ENCODE results near the gene TRPM3. TPM values are rescaled to one million over a fixed set of nuclear protein-coding genes. Genes with fewer than 3 reads are reported as not detected.

Gene TRPM3
- total RNA-seq, 2 experiments from 2014 or later: not detected

DNA sequence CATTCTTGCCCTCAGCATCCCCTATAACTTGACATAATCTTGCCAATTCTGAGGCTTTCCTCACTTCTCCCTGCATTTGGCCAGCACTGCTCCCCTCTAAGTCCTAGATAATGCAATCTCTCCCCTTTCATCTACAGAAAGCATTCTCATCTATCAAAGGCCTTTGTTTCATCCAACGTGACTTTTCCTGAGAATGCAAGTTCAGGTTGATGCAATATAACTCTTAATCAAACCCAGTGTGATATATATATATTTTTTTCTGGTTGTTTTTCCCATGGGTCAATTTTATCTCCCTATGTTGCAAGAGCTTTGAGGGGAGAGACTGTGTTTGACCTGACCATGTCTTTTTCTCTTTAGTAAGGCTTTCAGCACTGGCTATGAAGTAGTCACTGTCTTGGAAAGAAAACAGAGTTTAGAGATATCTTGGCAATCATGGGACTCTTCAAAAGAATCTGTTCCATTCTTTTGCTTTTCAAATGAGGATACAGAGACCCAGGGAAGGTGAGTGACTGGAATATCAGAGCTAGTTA is 268.6 kb downstream of the TRPM3 start:
- POLR2A ChIA-PET: no interaction called here
- CTCF ChIA-PET: interaction anchor here (0.6 kb wide), 1 partner anchor 113 kb away, joined by 4 read pairs; no protein-coding TSS in a partner anchor

DNA sequence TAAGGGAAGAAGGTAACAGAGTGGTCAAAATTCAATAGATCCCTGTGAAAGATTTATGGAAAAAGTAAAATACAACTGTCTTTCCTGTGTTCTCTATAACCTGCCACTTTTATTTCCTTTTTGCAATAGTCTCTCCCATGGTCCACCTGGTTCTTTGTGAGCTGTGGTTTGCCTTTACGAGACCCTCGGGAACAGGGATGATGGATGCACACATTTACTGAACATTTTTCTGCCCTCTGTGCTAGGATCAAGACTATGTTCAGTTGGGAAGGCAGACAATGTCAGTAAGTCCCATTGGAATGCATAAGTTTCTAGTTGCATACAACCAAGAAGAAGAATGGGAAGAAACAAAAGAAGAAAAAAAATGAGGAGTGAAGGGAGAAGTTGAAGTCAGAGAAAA is 281.2 kb downstream of the TRPM3 start:
- CTCF ChIA-PET: no interaction called here

DNA sequence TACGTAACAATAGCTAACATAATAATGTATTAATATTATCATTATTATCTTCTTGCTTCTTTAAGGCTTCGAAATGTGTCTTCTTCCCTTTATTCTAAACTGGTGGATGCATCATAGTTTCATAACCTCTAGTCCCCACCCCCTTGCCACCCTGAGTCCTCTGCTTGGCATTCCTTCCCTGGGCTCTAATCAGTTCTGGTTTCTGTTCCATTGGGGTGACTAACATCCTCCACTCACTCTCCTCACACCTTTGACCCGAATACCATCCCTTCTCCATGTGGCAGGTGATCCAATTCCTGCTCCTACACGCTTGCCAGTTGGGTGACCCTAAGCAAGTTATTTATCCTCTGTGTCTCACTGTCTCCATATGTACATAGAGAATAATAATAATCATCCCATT is 286.1 kb downstream of the TRPM3 start:
- ChIA-PET POLR2A (no interaction called here), CTCF (no interaction called here)

More for the DNA sequence above, 281.2 kb downstream of the TRPM3 start:
- POLR2A ChIA-PET: no interaction called here

DNA sequence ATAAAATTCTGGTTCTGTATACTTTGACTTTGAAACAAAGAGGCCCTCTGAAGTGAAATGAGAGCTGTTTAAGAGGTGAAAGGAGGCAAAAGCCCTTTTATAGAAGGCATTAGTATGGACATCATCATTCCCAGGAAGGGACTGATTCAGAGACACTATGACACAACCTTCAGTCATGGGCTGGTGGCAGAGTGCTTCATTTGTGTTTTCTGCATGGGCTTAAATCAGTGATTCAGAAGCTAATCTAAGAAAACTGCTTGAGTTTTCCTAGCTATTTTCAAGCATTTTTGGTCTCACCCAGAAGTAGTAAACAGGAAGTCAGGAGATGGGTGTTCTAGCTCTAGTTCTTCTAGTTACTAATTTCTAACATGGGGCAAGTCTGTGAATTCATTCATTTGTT is 288.9 kb downstream of the TRPM3 start:
- ChIA-PET POLR2A (no interaction called here), CTCF (no interaction called here)

DNA sequence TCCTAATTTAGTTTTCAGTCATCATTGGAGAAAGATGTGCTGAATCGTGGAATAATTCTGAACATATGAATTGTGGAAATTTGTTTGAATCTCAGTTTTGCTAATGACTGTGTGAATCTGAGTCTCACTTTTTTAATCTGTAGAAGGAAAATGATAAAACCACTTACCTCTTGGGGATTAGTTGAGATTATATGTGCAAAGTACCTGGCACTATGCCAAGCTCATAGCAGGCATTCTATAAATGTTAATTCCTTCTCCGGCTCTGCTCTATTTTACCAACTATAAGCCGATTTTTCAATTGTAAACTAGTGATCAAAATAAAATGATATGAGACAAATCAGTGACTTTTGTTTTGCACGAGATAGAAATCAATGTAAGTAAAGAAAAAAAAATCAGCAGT is 290.8 kb downstream of the TRPM3 start:
- POLR2A ChIA-PET: no interaction called here
- CTCF ChIA-PET: no interaction called here

DNA sequence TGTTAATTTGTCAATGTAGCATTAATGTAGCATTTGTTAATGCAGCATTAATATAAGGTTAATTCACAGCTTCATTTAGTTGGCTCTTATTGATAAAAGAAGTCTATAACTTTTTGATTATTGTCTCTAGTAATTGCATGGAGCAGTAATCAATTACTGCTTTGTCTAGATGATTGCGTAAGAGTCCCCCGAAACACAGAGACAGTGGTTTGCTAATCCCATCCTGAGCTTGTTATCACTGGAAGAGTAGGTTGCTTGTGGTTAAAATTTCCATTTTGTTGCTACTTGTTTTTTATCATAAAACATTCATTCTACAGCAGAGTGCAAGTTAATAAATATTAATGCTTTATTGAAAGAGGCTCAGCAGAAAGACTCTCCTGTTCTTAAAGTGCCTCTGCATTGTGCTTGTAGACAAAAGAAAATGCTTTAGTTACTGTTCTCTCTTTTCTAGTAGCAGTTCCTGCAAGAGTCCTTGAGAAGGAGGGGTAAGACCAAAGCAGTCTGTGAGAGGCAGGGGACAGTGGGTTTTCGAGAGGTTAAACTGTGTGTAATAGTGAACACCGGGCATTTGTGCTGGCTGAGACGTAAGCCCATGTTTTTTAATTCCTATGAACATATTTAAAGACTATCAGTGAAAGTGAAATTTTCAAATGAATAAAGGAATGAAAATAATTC is 291.7 kb downstream of the TRPM3 start:
- CTCF ChIA-PET: no interaction called here
- POLR2A ChIA-PET: no interaction called here

DNA sequence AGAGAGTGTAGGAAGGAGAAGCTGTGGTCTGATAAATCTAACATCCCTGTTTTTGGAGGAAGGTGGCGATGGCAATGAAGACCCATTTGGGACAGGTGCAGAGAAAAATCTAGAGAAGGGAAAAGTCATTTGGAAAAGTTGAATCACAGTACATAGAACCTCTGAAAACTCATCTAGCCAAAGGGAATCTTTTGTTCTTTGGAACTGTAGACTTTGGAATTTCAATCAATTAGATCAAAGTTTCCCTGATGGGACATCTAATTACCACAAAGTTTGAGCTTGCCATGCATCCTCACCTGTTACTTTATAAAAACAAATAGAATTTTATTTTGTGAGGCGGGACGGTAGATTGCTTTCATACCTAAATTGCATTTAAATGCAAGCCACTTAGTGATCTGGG is 294.9 kb downstream of the TRPM3 start:
- ChIA-PET CTCF (no interaction called here), POLR2A (no interaction called here)

DNA sequence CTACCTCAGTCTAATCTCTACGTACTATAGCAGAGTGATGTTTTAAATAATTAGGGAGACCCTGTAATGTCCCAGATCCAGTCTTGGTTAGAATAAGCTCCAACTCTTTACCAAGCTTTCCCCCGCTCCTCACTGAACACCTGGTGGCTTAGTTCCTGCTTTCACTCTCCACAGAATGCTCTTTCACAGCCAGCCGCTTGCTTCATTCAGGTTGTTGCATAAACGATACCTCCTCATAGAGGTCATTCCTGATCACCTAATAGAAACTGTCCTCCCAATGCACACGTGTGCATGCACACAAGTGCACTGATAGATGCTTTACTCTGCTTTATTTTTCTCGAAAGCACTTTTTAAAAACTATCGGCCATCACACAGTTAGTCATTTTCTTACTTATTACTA is 298.1 kb downstream of the TRPM3 start:
- CTCF ChIA-PET: no interaction called here
- POLR2A ChIA-PET: no interaction called here

DNA sequence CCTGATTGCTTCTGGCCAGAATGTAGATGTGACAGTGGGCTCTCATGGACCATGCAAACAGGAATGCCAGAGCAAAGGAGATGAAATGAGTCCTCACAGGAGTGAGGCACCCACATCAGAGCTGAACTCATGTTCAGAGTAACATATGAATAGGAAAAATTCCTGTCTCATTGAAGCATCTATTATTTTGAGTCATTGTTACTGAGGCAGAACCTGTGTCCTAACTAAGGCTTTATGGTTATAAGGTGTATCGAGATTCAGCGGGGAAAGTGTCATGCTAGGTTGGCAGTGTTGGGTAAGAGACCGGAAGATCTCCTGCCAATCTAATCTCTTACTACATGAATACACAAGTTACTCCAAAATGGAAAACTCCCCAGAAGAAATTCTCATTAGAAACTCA is 304.1 kb downstream of the TRPM3 start:
- CTCF ChIA-PET: no interaction called here
- POLR2A ChIA-PET: no interaction called here

DNA sequence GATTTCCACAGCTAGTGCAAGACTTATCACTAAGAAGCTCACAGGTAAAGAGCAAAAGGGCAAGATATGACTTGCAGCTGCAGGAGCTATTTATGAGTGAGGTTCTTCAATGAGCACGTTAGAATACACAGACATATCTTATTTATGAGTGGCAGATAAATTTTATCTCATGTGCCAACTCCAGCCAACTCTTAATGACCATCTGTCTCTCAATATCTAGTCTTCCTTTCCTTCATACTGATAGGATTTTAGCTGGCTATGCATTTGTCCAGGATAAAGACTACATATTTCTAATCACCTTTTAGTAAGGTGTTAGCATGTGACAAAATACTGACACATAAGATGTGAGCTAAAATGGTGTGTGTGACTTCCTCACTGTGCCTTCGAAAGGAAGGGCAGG is 304.5 kb downstream of the TRPM3 start:
- CTCF ChIA-PET: no interaction called here
- POLR2A ChIA-PET: no interaction called here

DNA sequence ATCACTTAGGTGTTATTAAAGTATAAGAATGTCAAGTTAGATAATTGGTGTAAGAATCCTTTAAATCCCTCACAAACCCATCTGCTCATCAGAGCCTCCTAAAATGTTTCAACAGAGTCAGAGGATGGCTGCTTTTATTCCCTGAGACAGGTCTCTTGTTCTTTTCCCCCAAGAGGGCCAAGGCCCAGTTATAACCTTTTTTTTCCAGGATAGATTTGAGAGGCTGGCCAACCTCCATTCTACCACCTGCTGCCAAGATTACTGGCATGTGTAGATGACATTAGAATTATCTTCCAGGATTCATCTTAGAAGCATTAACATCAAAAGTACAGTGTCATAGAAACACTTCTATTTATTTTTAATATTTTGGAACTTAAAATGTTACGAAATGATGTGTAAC is 305.1 kb downstream of the TRPM3 start:
- ChIA-PET POLR2A (no interaction called here), CTCF (no interaction called here)

DNA sequence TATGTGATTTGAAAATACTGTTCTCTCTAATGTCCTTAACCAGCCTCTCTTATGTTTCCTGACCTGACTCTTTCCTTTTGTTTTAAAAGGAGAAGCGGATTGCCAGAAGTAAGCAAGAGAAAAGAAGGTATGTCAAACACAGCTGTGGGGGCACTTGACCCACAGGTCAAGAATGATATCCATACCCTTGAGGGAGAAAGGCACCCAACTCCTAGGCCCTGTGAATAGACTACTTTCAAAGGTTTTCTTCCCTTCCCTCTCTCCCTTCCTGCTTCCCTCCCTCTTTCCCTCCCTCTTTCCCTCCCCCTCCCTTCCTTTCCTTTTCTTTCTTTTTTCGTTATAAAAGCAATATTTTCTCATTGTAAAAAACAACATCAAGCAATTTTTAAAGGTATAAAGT is 306.8 kb downstream of the TRPM3 start:
- CTCF ChIA-PET: no interaction called here
- POLR2A ChIA-PET: no interaction called here

DNA sequence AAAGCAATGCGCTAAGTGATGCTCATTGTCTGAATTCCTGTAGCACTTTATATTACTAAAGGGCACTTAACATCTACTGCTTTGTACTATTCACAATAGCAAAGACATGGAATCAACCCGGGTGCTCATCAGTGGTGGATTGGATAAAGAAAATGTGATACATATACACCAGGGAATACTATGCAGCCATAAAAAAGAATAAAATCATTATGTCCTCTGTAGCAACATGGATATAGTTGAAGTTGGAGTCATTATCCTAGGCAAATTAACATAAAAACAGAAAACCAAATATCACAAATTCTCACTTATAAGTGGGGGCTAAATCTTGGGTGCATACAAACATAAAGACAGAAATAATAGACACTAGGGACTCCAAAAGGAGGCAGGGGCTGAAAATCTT is 308.3 kb downstream of the TRPM3 start:
- POLR2A ChIA-PET: no interaction called here
- CTCF ChIA-PET: no interaction called here

DNA sequence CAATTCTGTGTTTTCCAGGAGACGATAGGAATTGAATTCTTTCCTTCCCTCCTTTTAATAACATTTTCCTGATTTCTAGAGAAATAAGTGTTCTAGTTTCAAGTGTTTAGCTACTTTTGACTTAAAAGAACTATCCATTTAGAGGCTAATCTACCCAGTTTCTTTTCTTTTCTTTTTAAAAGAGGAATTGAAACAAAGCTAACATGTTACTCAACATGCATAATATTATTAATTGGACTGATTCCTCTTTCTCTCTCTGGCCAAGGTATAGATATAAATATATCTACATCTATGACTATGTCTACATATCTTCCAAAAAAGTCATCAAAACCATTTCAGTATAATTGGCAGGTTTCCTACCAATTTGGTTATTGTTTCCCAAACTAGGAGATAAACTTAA is 309.8 kb downstream of the TRPM3 start:
- CTCF ChIA-PET: no interaction called here
- POLR2A ChIA-PET: no interaction called here

DNA sequence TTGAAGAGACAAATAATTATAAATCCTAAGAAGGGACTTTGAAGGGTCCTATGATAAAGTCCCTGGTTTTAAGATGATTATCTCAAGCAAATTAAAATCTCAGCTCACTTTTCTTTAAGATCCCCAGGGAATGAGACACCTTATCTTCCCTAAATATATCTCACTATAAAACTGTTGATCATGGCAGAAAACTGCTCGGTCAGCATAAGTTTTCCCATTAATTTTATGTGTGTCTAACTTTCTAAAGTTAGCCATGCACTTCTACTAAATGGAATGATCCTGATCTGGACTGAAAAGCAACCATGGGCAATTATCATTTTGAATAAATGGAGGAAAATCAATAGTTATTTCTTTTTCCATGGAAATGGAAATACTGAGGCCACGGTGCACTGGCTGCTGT is 314.5 kb downstream of the TRPM3 start:
- POLR2A ChIA-PET: no interaction called here
- CTCF ChIA-PET: no interaction called here

DNA sequence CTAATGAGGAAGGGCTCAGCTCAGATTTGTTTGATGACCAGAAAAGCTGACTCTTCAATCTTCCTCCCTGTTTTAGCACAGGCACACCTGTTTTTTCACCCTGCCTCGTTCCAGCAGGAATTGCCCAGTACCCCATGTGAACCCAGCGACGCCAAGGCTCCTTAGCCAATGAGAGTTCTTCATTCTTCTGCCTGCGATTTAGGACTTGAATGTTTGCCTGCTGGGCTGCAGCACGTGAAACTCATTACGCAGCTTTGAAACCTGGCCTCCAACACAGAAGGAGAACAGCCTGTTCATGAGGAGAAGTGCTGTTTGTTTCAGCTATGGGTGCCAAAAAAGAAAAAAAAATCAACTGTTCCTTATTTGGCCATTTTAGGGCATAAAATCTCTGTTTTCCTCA is 315.5 kb downstream of the TRPM3 start:
- CTCF ChIA-PET: no interaction called here
- POLR2A ChIA-PET: no interaction called here

DNA sequence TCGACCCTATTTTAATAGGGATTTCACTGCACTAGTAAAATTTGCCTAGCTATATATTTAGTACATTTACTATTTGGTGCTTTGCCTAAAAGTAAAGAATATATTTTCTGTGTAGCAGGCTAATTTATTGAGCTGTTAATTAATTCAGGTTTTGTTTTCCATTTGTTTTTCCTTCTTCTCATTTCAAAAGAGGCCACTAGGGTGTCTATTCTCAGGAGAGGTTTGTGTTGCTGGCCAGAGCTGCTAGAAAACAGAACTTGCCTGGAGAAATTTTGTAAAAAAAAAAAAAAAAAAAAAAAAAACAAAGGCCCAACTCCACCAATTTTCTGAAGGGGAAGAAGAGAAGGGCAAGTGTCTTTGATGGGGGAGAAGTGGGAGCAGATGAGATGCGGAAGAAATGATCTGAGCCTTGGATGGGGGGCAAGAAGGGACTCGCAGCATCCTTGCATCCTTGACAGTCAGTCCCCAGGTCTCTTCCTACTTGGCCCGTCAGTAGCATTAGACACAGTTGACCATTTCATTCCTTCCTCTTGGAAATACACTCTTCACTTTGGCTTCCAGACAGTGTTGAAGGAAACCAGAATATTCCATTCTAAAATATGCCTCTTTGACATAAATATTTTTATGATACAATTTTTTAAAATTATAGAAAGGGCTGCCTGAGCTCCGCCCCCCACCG is 318.5 kb downstream of the TRPM3 start:
- POLR2A ChIA-PET: no interaction called here
- CTCF ChIA-PET: no interaction called here

DNA sequence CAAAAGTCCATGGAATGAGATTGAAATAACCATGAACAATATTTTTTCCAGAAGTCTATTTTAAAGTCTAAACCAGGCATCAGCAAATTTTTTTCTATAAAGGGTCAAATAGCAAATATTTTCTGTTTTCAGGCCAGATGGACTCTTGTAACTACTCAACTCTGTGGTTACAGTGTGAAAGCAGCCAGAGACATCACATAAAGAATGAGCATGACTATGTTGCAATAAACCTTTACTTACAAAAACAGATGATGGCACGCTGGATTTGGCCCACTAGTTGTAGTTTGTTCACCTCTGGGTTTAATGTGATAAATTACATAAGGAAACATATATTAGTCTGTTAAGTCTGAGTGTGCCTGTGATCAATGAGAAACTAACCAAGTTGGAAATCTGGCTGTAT is 319.2 kb downstream of the TRPM3 start:
- POLR2A ChIA-PET: no interaction called here
- CTCF ChIA-PET: no interaction called here

DNA sequence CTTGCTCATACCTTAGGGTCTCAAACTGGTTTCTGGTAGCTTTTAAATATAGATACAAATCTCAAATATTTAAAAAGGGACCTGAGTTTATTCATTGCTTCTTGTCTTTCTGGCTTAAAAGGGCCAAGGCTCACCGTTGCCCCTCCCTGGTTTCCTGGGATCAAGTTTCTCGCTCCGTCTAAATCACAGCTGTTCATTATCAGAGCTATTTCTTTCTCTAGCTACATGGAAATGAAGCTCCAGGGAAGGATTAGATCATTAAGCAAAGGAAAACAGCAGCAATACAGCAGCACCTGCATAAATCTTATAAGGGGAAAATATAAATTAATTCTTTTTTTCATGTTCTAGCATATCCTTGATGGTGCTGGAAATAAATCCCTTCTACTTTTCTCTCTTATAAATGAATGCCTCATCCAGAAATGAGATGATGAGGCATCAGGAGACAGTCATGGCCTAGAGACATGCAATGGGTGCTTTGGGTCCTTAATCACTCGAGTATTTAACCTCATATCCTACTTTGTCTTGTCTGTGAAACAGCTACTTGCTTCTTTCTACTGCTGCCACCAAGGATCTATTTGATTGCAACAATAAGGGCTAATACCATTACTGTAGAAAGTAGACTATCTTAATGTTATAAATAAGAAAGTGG is 320.1 kb downstream of the TRPM3 start:
- ChIA-PET POLR2A (no interaction called here), CTCF (no interaction called here)

DNA sequence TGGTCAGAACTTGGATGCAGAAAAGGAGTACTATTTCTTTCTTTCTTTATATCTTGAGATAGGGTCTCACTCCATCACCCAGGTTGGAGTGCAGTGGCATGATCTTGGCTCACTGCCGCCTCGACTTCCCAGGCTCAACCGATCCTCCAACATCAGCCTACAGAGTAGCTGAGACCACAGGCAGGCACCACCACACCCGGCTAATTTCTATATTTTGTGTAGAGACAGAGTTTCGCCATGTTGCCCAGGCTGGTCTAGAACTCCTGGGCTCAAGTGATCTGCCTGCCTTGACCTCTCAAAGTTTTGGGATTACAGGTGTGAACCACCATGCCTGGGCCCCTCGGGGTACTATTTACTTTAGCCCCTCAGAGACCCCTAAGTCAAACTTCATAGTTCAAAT is 323.4 kb downstream of the TRPM3 start:
- ChIA-PET CTCF (no interaction called here), POLR2A (no interaction called here)

DNA sequence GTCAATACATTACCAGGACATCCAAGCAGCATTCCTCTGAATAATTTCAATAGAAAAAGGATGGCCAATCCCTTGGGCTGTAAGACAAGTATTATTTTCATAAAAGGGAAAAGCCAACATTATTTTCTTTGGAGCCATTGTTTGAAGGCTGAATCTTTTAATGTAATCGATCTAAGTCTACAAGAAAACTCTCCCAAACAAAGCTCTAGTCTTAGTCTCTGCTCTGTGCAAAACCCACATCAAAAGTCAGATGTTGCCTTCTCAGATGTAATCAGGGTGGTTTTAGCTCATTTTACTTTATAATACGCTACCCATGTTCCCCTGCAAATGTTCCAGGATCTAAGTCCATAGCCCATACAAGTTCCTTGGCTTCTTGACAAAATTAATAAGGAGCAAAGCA is 325.6 kb downstream of the TRPM3 start:
- ChIA-PET POLR2A (no interaction called here), CTCF (no interaction called here)

DNA sequence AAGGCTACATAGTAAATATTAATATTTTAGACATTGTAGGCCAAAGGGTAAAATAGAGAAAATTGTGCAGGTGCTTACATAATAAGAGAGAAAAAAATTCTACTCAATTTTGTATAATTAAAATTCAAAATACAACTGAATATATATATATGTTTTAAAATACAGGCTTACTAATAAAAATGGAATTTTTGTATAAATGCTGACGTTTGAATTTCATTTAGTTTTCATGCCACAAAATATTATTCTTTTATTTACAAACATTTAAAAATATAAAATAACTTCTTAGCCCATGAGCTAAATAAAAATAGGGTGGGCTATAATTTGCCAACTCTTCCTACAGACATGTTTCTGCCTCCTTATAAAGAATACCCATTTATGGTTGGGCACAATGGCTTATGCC is 328.6 kb downstream of the TRPM3 start:
- CTCF ChIA-PET: interaction anchor here (0.7 kb wide), 1 partner anchor 213 kb away, joined by 4 read pairs; no protein-coding TSS in a partner anchor
- POLR2A ChIA-PET: no interaction called here

Data from activated CD8-positive, alpha-beta memory T cell treated with anti-CD3 and anti-CD28 coated beads for 36 hours (primary cell).